ENCODE data around the gene STK33. TPM values are rescaled to one million over a fixed set of nuclear protein-coding genes. Genes with fewer than 3 reads are reported as not detected.

Gene STK33
- total RNA-seq, 1 experiment from 2014 or later: 10.9 TPM

DNA sequence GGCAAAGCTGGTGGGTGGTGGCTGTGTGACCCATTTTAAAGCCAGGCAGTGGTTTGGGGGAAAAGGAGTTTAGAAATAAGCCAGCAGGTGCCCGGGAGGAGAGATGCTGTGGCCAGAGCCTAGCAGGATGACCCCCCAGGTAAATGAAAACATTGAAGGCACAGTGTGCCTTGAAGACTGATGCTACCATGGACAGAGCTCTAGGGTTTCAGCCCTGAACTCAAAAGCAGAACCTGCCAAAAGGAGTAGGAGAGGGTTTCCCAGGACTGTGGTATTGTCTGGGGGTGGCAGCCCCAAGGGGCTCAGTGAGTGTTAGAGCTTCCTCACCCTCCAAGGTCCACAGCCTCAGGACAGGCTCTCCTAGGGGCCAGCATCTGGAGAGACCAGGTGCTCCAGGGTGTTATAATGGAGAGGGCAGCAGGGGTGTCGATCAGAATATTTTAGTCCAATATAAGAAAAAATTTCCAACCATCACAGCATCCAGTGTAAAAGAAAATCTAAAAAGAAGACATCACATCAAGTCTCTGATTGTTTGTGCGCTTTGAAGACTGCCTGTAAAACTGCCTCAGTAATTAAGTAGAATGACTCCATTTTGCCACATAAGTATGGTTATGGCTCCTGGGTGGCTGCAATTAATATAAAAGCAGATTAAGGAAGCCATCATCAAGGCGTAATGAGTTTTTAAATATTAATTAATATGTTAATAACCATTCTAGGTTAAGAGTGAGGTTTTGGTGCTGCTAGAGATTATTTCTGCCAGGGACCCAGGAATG is 241.7 kb downstream of the STK33 start:
- no peak for TF ChIP-seq RAD21 (IDR thresholded peaks at IDR 0.05; ENCODE audit: low read depth)
- TF ChIP-seq, protein P1, sequence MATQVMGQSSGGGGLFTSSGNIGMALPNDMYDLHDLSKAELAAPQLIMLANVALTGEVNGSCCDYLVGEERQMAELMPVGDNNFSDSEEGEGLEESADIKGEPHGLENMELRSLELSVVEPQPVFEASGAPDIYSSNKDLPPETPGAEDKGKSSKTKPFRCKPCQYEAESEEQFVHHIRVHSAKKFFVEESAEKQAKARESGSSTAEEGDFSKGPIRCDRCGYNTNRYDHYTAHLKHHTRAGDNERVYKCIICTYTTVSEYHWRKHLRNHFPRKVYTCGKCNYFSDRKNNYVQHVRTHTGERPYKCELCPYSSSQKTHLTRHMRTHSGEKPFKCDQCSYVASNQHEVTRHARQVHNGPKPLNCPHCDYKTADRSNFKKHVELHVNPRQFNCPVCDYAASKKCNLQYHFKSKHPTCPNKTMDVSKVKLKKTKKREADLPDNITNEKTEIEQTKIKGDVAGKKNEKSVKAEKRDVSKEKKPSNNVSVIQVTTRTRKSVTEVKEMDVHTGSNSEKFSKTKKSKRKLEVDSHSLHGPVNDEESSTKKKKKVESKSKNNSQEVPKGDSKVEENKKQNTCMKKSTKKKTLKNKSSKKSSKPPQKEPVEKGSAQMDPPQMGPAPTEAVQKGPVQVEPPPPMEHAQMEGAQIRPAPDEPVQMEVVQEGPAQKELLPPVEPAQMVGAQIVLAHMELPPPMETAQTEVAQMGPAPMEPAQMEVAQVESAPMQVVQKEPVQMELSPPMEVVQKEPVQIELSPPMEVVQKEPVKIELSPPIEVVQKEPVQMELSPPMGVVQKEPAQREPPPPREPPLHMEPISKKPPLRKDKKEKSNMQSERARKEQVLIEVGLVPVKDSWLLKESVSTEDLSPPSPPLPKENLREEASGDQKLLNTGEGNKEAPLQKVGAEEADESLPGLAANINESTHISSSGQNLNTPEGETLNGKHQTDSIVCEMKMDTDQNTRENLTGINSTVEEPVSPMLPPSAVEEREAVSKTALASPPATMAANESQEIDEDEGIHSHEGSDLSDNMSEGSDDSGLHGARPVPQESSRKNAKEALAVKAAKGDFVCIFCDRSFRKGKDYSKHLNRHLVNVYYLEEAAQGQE (IDR thresholded peaks at IDR 0.05; ENCODE audit: low read depth): peak; percentile 53
- RAD21 ChIA-PET (ENCODE audit: low non-redundant PET in 1 of 2, low total read pairs in 2 of 2, uncharacterized antibody in 2 of 2, unreplicated experiment in 2 of 2): no interaction called here
- POLR2A ChIA-PET: no interaction called here
- H4K20me1 ChIP-seq (ENCODE audit: insufficient read depth): no peaks in the 10 kb centered on the region
- H3K9me3 ChIP-seq (ENCODE audit: control insufficient read depth in 1 of 2, insufficient read depth in 1 of 2, low read depth in 1 of 2, low read length in 2 of 2): no peaks in the 10 kb centered on the region
- no peak overlapping the region for H3K27ac ChIP-seq (ENCODE audit: low read depth, low read length)
- no TSS peak for BruUV-seq (replicated peaks)
- intact Hi-C loops (cut with micrococcal nuclease): no loop called here
- DNase-seq (ENCODE audit: low read depth, low spot score) (no peak), ATAC-seq (no peak)
- CTCF ChIA-PET: no interaction called here
- H3K4me1 ChIP-seq (ENCODE audit: control insufficient read depth in 1 of 2, insufficient read depth in 2 of 2, low read length in 2 of 2): peaks cover 0 to 10% of the 10 kb centered on the region in 2 experiments; a peak in 2 of 4 replicates
- H3K27me3 ChIP-seq (ENCODE audit: insufficient read depth, low read length): no peaks in the 10 kb centered on the region
- H3K79me2 ChIP-seq (ENCODE audit: insufficient read depth, low read length): no peaks in the 10 kb centered on the region
- no peak overlapping the region for H2AFZ ChIP-seq (ENCODE audit: low read depth, low read length, poor library complexity, severe bottlenecking)
- no peaks in the 10 kb centered on the region for H3K36me3 ChIP-seq (ENCODE audit: control insufficient read depth in 1 of 2, insufficient read depth in 2 of 2, low read length in 2 of 2)
- no peak overlapping the region for H3K4me3 ChIP-seq (replicated peaks in 1 of 2; ENCODE audit: low read depth in 1 of 2, low read length in 2 of 2)
- H3K9me2 ChIP-seq (ENCODE audit: insufficient read depth): no peaks in the 10 kb centered on the region
- no peak overlapping the region for H3K4me2 ChIP-seq (ENCODE audit: low read length)
- no peak overlapping the region for H3K9ac ChIP-seq (ENCODE audit: low read length)

DNA sequence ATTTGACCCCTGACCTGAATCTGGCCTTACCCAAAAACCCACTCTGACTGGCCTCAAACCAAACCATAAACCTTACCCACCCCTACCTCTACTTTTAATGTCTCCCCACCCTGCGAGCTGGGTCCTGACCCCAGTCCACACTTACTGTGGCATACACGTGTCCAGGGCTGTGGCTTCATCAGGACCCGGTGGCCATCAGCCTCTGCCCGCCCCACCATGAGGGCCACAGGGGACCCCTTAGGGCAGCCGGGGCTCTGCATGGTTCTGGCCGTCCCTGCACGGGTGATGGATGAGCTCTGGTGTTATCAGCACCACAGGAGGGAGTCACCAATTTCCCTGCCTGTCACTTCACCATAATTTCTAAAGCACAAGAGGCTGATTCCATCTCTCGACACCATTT is 242.8 kb downstream of the STK33 start:
- no peaks in the 10 kb centered on the region for H3K79me2 ChIP-seq (ENCODE audit: insufficient read depth, low read length)
- no peaks in the 10 kb centered on the region for H4K20me1 ChIP-seq (ENCODE audit: insufficient read depth)
- no peak overlapping the region for H3K4me2 ChIP-seq (ENCODE audit: low read length)
- ChIA-PET CTCF (no interaction called here), POLR2A (no interaction called here), RAD21 (ENCODE audit: low non-redundant PET in 1 of 2, low total read pairs in 2 of 2, uncharacterized antibody in 2 of 2, unreplicated experiment in 2 of 2) (no interaction called here)
- H2AFZ ChIP-seq (ENCODE audit: low read depth, low read length, poor library complexity, severe bottlenecking): no peak overlapping the region
- no peaks in the 10 kb centered on the region for H3K9me2 ChIP-seq (ENCODE audit: insufficient read depth)
- no TSS peak for BruUV-seq (replicated peaks)
- intact Hi-C loops (cut with micrococcal nuclease): no loop called here
- DNase-seq (ENCODE audit: low read depth, low spot score) (no peak), ATAC-seq (no peak)
- peaks cover 0 to 10% of the 10 kb centered on the region in 2 experiments; a peak in 2 of 4 replicates for H3K4me1 ChIP-seq (ENCODE audit: control insufficient read depth in 1 of 2, insufficient read depth in 2 of 2, low read length in 2 of 2)
- H3K36me3 ChIP-seq (ENCODE audit: control insufficient read depth in 1 of 2, insufficient read depth in 2 of 2, low read length in 2 of 2): no peaks in the 10 kb centered on the region
- H3K27me3 ChIP-seq (ENCODE audit: insufficient read depth, low read length): no peaks in the 10 kb centered on the region
- TF ChIP-seq TCF7L2 (IDR thresholded peaks at IDR 0.05; ENCODE audit: borderline replicate concordance, extremely low read depth, insufficient read depth, insufficient read length) (no peak), SIN3A (IDR thresholded peaks at IDR 0.05; ENCODE audit: low read depth) (no peak), CBX3 (IDR thresholded peaks at IDR 0.05; ENCODE audit: low read depth) (no peak), FOSL1 (IDR thresholded peaks at IDR 0.05; ENCODE audit: low read depth) (no peak), YY1 (IDR thresholded peaks at IDR 0.05; ENCODE audit: extremely low read depth, insufficient replicate concordance, low read depth, low read length) (no peak), EZH2 (IDR thresholded peaks at IDR 0.05) (no peak)
- TF ChIP-seq, protein P2, sequence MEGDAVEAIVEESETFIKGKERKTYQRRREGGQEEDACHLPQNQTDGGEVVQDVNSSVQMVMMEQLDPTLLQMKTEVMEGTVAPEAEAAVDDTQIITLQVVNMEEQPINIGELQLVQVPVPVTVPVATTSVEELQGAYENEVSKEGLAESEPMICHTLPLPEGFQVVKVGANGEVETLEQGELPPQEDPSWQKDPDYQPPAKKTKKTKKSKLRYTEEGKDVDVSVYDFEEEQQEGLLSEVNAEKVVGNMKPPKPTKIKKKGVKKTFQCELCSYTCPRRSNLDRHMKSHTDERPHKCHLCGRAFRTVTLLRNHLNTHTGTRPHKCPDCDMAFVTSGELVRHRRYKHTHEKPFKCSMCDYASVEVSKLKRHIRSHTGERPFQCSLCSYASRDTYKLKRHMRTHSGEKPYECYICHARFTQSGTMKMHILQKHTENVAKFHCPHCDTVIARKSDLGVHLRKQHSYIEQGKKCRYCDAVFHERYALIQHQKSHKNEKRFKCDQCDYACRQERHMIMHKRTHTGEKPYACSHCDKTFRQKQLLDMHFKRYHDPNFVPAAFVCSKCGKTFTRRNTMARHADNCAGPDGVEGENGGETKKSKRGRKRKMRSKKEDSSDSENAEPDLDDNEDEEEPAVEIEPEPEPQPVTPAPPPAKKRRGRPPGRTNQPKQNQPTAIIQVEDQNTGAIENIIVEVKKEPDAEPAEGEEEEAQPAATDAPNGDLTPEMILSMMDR (IDR thresholded peaks at IDR 0.05 in 2 of 3, conservative IDR thresholded peaks at IDR 0.05 in 1 of 3; ENCODE audit: borderline replicate concordance in 1 of 3, insufficient read depth in 1 of 3, low read depth in 2 of 3, low read length in 2 of 3): no peak
- TF ChIP-seq, protein P3, sequence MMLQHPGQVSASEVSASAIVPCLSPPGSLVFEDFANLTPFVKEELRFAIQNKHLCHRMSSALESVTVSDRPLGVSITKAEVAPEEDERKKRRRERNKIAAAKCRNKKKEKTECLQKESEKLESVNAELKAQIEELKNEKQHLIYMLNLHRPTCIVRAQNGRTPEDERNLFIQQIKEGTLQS (IDR thresholded peaks at IDR 0.05): no peak
- no peak overlapping the region for H3K9ac ChIP-seq (ENCODE audit: low read length)
- H3K9me3 ChIP-seq (ENCODE audit: control insufficient read depth in 1 of 2, insufficient read depth in 1 of 2, low read depth in 1 of 2, low read length in 2 of 2): no peaks in the 10 kb centered on the region
- H3K27ac ChIP-seq (ENCODE audit: low read depth, low read length): no peak overlapping the region
- no peak overlapping the region for H3K4me3 ChIP-seq (replicated peaks in 1 of 2; ENCODE audit: low read depth in 1 of 2, low read length in 2 of 2)
